ENCODE data around the gene SV2C. TPM values are rescaled to one million over a fixed set of nuclear protein-coding genes. Genes with fewer than 3 reads are reported as not detected.

The SV2C gene
- total and polyA plus RNA-seq, 2 donors (not counting 1 experiment from before 2014, with no cell fraction given) = not detected

GRCh38 chr5:76366596-76366995 is 283.4 kb downstream of the SV2C start:
- H3K27me3 ChIP-seq (replicated peaks in 1 of 4; ENCODE audit: control extremely low read depth in 1 of 4, control insufficient read depth in 3 of 4, insufficient read depth in 4 of 4, low read length in 3 of 4) = no peaks in the 10 kb centered on the region
- CTCF ChIA-PET = no interaction called here

More at GRCh38 chr5:76366596-76366995, 283.4 kb downstream of the SV2C start:
- Mint-ChIP-seq H3K27me3 (peaks cover 11% of the 10 kb centered on the region), H3K9me3 (ENCODE audit: insufficient read depth) (no peaks in the 10 kb centered on the region), H3K4me1 (no peaks in the 10 kb centered on the region), H3K27ac (no peak overlapping the region), H3K4me3 (no peak overlapping the region)
- Histone ChIP-seq H3K36me3 (replicated peaks in 1 of 2; ENCODE audit: control extremely low read depth in 1 of 2, control insufficient read depth in 1 of 2, extremely low read depth in 1 of 2, insufficient read depth in 2 of 2, low read length in 1 of 2) (no peaks in the 10 kb centered on the region), H2AFZ (ENCODE audit: insufficient read depth, low read depth, low read length, poor library complexity, severe bottlenecking) (no peak overlapping the region), H3K27ac (ENCODE audit: low read length in 2 of 2) (no peak overlapping the region), H3K4me3 (ENCODE audit: control extremely low read depth in 1 of 5, extremely low read depth in 1 of 5, insufficient read depth in 1 of 5, low read depth in 2 of 5, low read length in 4 of 5) (no peak overlapping the region), H3K9me3 (ENCODE audit: control extremely low read depth in 1 of 3, control insufficient read depth in 2 of 3, insufficient read depth in 1 of 3, low read length in 2 of 3) (no peaks in the 10 kb centered on the region), H4K20me1 (ENCODE audit: control insufficient read depth, insufficient read depth, low read length, poor library complexity, severe bottlenecking) (no peaks in the 10 kb centered on the region), H3K4me1 (ENCODE audit: control insufficient read depth in 2 of 2, insufficient read depth in 2 of 2, low read length in 2 of 2) (no peaks in the 10 kb centered on the region), H3K79me2 (ENCODE audit: control insufficient read depth, insufficient read depth, low read length) (no peaks in the 10 kb centered on the region), H3K4me2 (replicated peaks; ENCODE audit: low read depth, low read length, poor library complexity, severe bottlenecking) (no peak overlapping the region), H3K9ac (ENCODE audit: low read length) (no peak overlapping the region)
- DNase-seq = no peak
- POLR2A ChIA-PET = no interaction called here
- WGBS (ENCODE audit: insufficient coverage) = no CpG with 5 or more reads among the region's 2 CpGs
- intact Hi-C loops (cut with micrococcal nuclease) = no loop called here
- ATAC-seq (ENCODE audit: low read depth) = no peak
- TF ChIP-seq CTCF (IDR thresholded peaks at IDR 0.05) = no peak
- TF ChIP-seq EZH2 (IDR thresholded peaks at IDR 0.05; ENCODE audit: borderline replicate concordance, insufficient read depth, low read depth, low read length, poor library complexity, severe bottlenecking) = no peak
